Endodermal cell (in vitro differentiated cells): ENCODE results near the gene ST8SIA2. TPM values are rescaled to one million over a fixed set of nuclear protein-coding genes. Genes with fewer than 3 reads are reported as not detected.

Experiments
- DNase-seq: peaks from one replicate; pipeline ENCODE4 v3.0.0-alpha.2; 2017
- H3K27ac ChIP-seq: 2 replicates; pipeline ENCODE4 v1.5.1; 2013; ENCODE audit warnings: mild to moderate bottlenecking, low read depth, low read length, moderate library complexity
- H3K27me3 ChIP-seq: 2 replicates; pipeline ENCODE4 v1.6.1; 2013; ENCODE audit warnings: mild to moderate bottlenecking, low read length, moderate library complexity; ENCODE audit not compliant: insufficient read depth, control insufficient read depth, poor library complexity, severe bottlenecking
- H3K36me3 ChIP-seq: 2 replicates; pipeline ENCODE4 v1.7.0; 2013; ENCODE audit warnings: mild to moderate bottlenecking, low read length, moderate library complexity; ENCODE audit not compliant: control insufficient read depth, insufficient read depth
- H3K4me1 ChIP-seq: one replicate; pipeline ENCODE4 v1.7.0; 2013; ENCODE audit warnings: low read length; ENCODE audit not compliant: control insufficient read depth, insufficient read depth
- H3K4me3 ChIP-seq: 2 replicates; pipeline ENCODE4 v1.5.1; 2013; ENCODE audit warnings: mild to moderate bottlenecking, low read length, moderate library complexity
- H3K9ac ChIP-seq: 2 replicates; pipeline ENCODE4 v1.6.1; 2013; ENCODE audit warnings: mild to moderate bottlenecking, low read length, moderate library complexity; ENCODE audit not compliant: poor library complexity, severe bottlenecking; ENCODE audit errors: extremely low read depth
- H3K9me3 ChIP-seq: 2 replicates; pipeline ENCODE4 v1.6.1; 2013; ENCODE audit warnings: mild to moderate bottlenecking, low read length, moderate library complexity; ENCODE audit not compliant: control insufficient read depth
- H3K27ac Mint-ChIP-seq: 2 replicates; pipeline ENCODE4 v1.8.0; 2020; ENCODE audit warnings: mixed read lengths
- H3K27me3 Mint-ChIP-seq: 2 replicates; pipeline ENCODE4 v1.8.0; 2021; ENCODE audit warnings: mild to moderate bottlenecking, mixed read lengths; ENCODE audit not compliant: insufficient read depth
- H3K36me3 Mint-ChIP-seq: 2 replicates; pipeline ENCODE4 v1.8.0; 2020; ENCODE audit warnings: low read depth, mixed read lengths
- H3K4me1 Mint-ChIP-seq: 2 replicates; pipeline ENCODE4 v1.8.0; 2020; ENCODE audit warnings: mixed read lengths
- H3K4me3 Mint-ChIP-seq: 2 replicates; pipeline ENCODE4 v1.8.0; 2020; ENCODE audit warnings: mild to moderate bottlenecking, moderate library complexity, mixed read lengths
- H3K9me3 Mint-ChIP-seq: 2 replicates; pipeline ENCODE4 v1.8.0; 2020; ENCODE audit warnings: mild to moderate bottlenecking, mixed read lengths
- WGBS, 2 experiments: methylation state at CpG; one replicate each; pipeline versions ENCODE4 v1.1.5 to v1.1.7; 2013; ENCODE audit warnings: missing lambda C conversion rate in 2 of 2, mixed read lengths in 1 of 2; ENCODE audit not compliant: insufficient coverage in 1 of 2, insufficient read length in 1 of 2; 5-methylcytosine and 5-hydroxymethylcytosine counted together
- total RNA-seq, 2 donors: library from RNA; stranded (reverse); fragmentation: NEBNext Ultra II Directional in 1 of 2; extraction: Animal tissue kit (Norgen Biotek cat#: 25700) in 1 of 2; gene quantifications; 2 replicates in 1 of 2; 3 replicates in 1 of 2; pipeline ENCODE4 v1.2.1, GENCODE V29; 2021
- TF ChIP-seq, protein P1 (sequence below): fragments of 200-600 bp; sonication (generic); conservative IDR thresholded peaks from 2 replicates; pipeline ENCODE4 v1.5.0; 2021; ENCODE audit warnings: antibody characterized with exemption, mild to moderate bottlenecking

ST8SIA2 gene
- total RNA-seq, 2 donors from 2014 or later: 8.1 to 8.9 TPM

DNA sequence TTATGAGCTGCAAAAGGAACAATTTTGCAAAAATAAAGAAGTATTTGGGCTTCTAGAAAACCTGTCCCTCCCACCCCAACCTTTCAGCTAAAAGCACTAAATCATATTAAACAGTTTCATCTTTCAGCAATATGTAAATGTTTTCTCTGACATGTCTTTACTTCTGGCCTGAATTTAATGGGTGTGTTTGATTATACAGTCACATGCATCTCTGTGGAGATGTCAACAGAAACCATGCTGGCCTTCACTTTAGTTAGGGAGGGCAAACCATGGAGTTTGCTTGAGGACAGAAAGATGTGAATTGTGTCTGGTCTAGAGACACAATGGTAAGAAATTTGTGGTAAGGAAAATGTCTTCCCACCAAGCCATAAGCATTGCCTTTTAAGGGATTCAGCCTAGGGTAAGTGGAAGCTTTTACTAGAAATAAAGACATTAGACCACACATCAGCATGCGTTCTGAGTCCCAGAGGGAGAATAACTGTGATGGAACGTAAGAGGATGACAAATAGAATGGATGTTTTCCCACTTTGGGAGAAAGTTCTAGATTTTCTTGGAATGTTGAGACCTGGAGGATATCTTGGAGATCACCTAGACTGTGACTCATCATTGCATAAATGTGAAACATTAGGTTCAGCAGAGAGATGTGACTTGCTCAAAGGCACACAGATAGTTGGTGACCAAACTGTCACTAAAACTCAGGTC is 68.9 kb downstream of the ST8SIA2 start:
- H3K4me1 ChIP-seq: peaks cover 5% of the 10 kb centered on the region
- WGBS, 2 experiments: 96 to 100% methylated on average over 2 of the region's 2 CpGs
- DNase-seq: no peak
- peaks cover 15% of the 10 kb centered on the region for H3K4me1 Mint-ChIP-seq
- peaks cover 5% of the 10 kb centered on the region for H3K36me3 Mint-ChIP-seq
- TF ChIP-seq, protein P1, sequence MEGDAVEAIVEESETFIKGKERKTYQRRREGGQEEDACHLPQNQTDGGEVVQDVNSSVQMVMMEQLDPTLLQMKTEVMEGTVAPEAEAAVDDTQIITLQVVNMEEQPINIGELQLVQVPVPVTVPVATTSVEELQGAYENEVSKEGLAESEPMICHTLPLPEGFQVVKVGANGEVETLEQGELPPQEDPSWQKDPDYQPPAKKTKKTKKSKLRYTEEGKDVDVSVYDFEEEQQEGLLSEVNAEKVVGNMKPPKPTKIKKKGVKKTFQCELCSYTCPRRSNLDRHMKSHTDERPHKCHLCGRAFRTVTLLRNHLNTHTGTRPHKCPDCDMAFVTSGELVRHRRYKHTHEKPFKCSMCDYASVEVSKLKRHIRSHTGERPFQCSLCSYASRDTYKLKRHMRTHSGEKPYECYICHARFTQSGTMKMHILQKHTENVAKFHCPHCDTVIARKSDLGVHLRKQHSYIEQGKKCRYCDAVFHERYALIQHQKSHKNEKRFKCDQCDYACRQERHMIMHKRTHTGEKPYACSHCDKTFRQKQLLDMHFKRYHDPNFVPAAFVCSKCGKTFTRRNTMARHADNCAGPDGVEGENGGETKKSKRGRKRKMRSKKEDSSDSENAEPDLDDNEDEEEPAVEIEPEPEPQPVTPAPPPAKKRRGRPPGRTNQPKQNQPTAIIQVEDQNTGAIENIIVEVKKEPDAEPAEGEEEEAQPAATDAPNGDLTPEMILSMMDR: no peak
- no peak overlapping the region for H3K9ac ChIP-seq
- peaks cover 10% of the 10 kb centered on the region for H3K36me3 ChIP-seq
- H3K27ac Mint-ChIP-seq: no peak overlapping the region
- H3K4me3 Mint-ChIP-seq: no peak overlapping the region
- H3K4me3 ChIP-seq: no peak overlapping the region
- H3K27ac ChIP-seq: no peak overlapping the region
- H3K9me3 ChIP-seq: no peaks in the 10 kb centered on the region
- H3K27me3 Mint-ChIP-seq: peaks cover 6% of the 10 kb centered on the region
- no peaks in the 10 kb centered on the region for H3K27me3 ChIP-seq
- no peaks in the 10 kb centered on the region for H3K9me3 Mint-ChIP-seq

DNA sequence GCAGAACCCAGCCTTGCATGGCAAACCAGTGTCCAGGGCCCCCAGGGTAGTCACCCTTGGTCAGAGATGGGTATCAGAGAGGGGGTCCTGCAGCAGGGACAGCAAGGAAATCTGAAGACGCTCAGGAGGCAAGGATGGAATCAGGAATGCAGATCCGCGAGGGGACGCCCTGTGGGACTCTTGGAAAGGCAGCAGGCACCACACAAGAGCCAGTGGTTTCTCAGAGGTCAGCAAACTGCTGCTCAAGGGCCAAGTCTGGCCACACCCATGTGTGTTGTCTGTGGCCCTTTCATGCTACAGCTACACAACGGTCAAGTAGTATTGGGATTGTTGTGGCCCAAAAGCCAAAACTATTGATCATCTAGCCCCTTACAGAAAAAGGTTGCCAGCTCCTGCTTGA is 69.7 kb downstream of the ST8SIA2 start:
- no peak overlapping the region for H3K27ac ChIP-seq
- H3K4me1 Mint-ChIP-seq: peaks cover 17% of the 10 kb centered on the region
- peaks cover 5% of the 10 kb centered on the region for H3K36me3 Mint-ChIP-seq
- H3K4me1 ChIP-seq: peaks cover 5% of the 10 kb centered on the region
- H3K9me3 Mint-ChIP-seq: no peaks in the 10 kb centered on the region
- H3K9ac ChIP-seq: no peak overlapping the region
- H3K9me3 ChIP-seq: no peaks in the 10 kb centered on the region
- DNase-seq: peak; percentile 32
- H3K27me3 Mint-ChIP-seq: peaks cover 6% of the 10 kb centered on the region
- H3K36me3 ChIP-seq: peaks cover 10% of the 10 kb centered on the region
- no peaks in the 10 kb centered on the region for H3K27me3 ChIP-seq
- no peak overlapping the region for H3K4me3 Mint-ChIP-seq
- 86 to 88% methylated on average over 5 of the region's 5 CpGs for WGBS, 2 experiments
- no peak overlapping the region for H3K27ac Mint-ChIP-seq
- TF ChIP-seq, protein P1: no peak
- no peak overlapping the region for H3K4me3 ChIP-seq

DNA sequence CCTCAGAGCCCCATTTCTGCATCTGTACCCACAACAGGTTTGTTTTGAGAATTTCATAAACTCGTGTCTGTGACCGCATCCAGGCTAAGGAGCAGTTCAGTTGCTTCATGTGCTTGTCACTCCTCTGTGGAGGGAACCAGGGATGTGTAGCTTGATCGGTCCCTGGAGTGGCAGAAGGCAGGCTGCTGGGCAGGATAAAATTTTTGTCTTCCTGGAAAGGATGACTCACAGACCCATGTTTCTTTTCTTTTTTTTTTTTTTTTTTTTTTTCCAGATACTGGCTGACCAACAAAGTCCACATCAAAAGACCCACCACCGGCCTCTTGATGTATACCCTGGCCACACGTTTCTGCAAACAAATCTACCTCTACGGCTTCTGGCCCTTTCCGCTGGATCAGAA is 70.1 kb downstream of the ST8SIA2 start:
- Histone ChIP-seq H3K4me3 (no peak overlapping the region), H3K9me3 (no peaks in the 10 kb centered on the region), H3K27ac (no peak overlapping the region), H3K4me1 (peaks cover 3% of the 10 kb centered on the region), H3K36me3 (peaks cover 10% of the 10 kb centered on the region), H3K9ac (no peak overlapping the region), H3K27me3 (no peaks in the 10 kb centered on the region)
- DNase-seq: no peak
- H3K27me3 Mint-ChIP-seq: peaks cover 6% of the 10 kb centered on the region
- no peaks in the 10 kb centered on the region for H3K9me3 Mint-ChIP-seq
- H3K4me1 Mint-ChIP-seq: peaks cover 12% of the 10 kb centered on the region
- no peak overlapping the region for H3K4me3 Mint-ChIP-seq
- 89 to 100% methylated on average over 4 to 7 of the region's 7 CpGs for WGBS, 2 experiments
- no peak overlapping the region for H3K27ac Mint-ChIP-seq
- TF ChIP-seq, protein P1: no peak
- peaks cover 5% of the 10 kb centered on the region for H3K36me3 Mint-ChIP-seq
